HepG2 (cell line): ENCODE data around the gene PKD1L1. TPM values are rescaled to one million over a fixed set of nuclear protein-coding genes. Genes with fewer than 3 reads are reported as not detected.

Experiments
- ATAC-seq: fragments of 200-7000 bp; cut with Tn5 transposase; 3 replicates; pipeline ENCODE4 v1.9.1; 2020; ENCODE audit warnings: mild to moderate bottlenecking, moderate library complexity
- BruUV-seq: library from RNA; stranded (reverse); fragments of 400-500 nt; replicated peaks from 2 replicates; lab custom pipeline; 2021; lab: Mats Ljungman, UMichigan
- CTCF ChIA-PET: fragments of 300-600 bp; formaldehyde crosslinking; extraction: SDS; loops from one replicate; lab custom pipeline; 2021; ENCODE audit warnings: low total read pairs, inconsistent platforms, low intra/inter-chr PET ratio; lab: Yijun Ruan, JAX
- POLR2A ChIA-PET: fragments of 350-600 bp; sonication (Branson Sonifier 250); formaldehyde crosslinking; loops from one replicate; lab custom pipeline; 2020; ENCODE audit warnings: antibody characterized with exemption, inconsistent platforms; lab: Yijun Ruan, JAX
- DNase-seq: peaks from one replicate; pipeline ENCODE4 v3.0.0-alpha.2; 2015; ENCODE audit warnings: low spot score
- FAIRE-seq: peaks from 3 replicates; lab custom pipeline; 2011; peaks lifted over from hg19 to GRCh38; lab: Jason Lieb, UNC
- H2AFZ ChIP-seq: one replicate; pipeline ENCODE4 v1.6.1; 2011; ENCODE audit warnings: low read length, inconsistent platforms
- H3K27ac ChIP-seq: fragments of 300-600 bp; 3 replicates; pipeline ENCODE4 v1.8.0; 2011; ENCODE audit warnings: mixed run types, mild to moderate bottlenecking, mixed read lengths, low read length, inconsistent platforms; ENCODE audit not compliant: insufficient read depth; ENCODE audit errors: extremely low read length
- H3K27me3 ChIP-seq, 2 experiments: fragments of 200-600 bp in 1 of 2; 2 replicates in 1 of 2; 3 replicates in 1 of 2; pipeline versions ENCODE4 v1.6.0 to v1.8.0; 2011; ENCODE audit warnings: low read length in 2 of 2, mild to moderate bottlenecking in 2 of 2, moderate library complexity in 2 of 2, inconsistent platforms in 1 of 2; ENCODE audit not compliant: insufficient read depth in 2 of 2, control insufficient read depth in 1 of 2
- H3K36me3 ChIP-seq, 2 experiments: fragments of 200-600 bp in 1 of 2; replicated peaks in 1 of 2; 2 replicates in 1 of 2; 3 replicates in 1 of 2; pipeline versions ENCODE4 v1.5.1 to v1.8.0; 2011; ENCODE audit warnings: low read length in 2 of 2, inconsistent platforms in 1 of 2; ENCODE audit not compliant: insufficient read depth in 2 of 2, control insufficient read depth in 1 of 2
- H3K4me1 ChIP-seq: 2 replicates; pipeline ENCODE4 v1.5.1; 2012; ENCODE audit warnings: low read length, inconsistent platforms; ENCODE audit not compliant: insufficient read depth
- H3K4me2 ChIP-seq: 2 replicates; pipeline ENCODE4 v1.6.0; 2011; ENCODE audit warnings: low read depth, low read length, inconsistent platforms
- H3K4me3 ChIP-seq, 3 experiments: fragments of 200-600 bp in 1 of 3; sonication (generic), shearing (Covaris generic) in 1 of 3; replicated peaks in 1 of 3; 2 replicates each; pipeline ENCODE4 v1.5.1; 2011 to 2016; ENCODE audit warnings: low read length in 3 of 3, inconsistent platforms in 2 of 3, low read depth in 2 of 3, mild to moderate bottlenecking in 2 of 3, control low read depth in 1 of 3, mixed read lengths in 1 of 3; ENCODE audit not compliant: insufficient read depth in 1 of 3
- H3K79me2 ChIP-seq: one replicate; pipeline ENCODE4 v1.6.1; 2011; ENCODE audit warnings: low read length, inconsistent platforms; ENCODE audit not compliant: insufficient read depth
- H3K9ac ChIP-seq: 2 replicates; pipeline ENCODE4 v1.6.0; 2011; ENCODE audit warnings: mild to moderate bottlenecking, low read depth, low read length, inconsistent platforms; ENCODE audit not compliant: insufficient read depth
- H3K9me3 ChIP-seq: 2 replicates; pipeline ENCODE4 v1.5.1; 2012; ENCODE audit warnings: mild to moderate bottlenecking, low read length
- H4K20me1 ChIP-seq: 2 replicates; pipeline ENCODE4 v1.6.0; 2011; ENCODE audit warnings: inconsistent platforms, mild to moderate bottlenecking, low read length, moderate library complexity; ENCODE audit not compliant: insufficient read depth
- GATAD2A ChIP-seq: IDR thresholded peaks from 2 replicates; pipeline ENCODE4 v1.6.1; 2016
- KAT8 ChIP-seq: IDR thresholded peaks from 2 replicates; pipeline ENCODE4 v1.6.1; 2016; ENCODE audit warnings: missing genetic modification reagents, missing compliant biosample characterization
- NONO ChIP-seq, 2 experiments: fragments of 450-650 bp in 1 of 2; sonication (generic) in 1 of 2; formaldehyde crosslinking in 1 of 2; IDR thresholded peaks in 1 of 2; conservative IDR thresholded peaks in 1 of 2; 2 replicates each; pipeline versions ENCODE4 v1.6.1 to v1.8.0; 2017 to 2022; ENCODE audit warnings: mild to moderate bottlenecking in 1 of 2, missing genetic modification reagents in 1 of 2, moderate library complexity in 1 of 2
- RAD51 ChIP-seq: fragments of 450-650 bp; IDR thresholded peaks from 2 replicates; pipeline ENCODE4 v1.6.1; 2016; ENCODE audit warnings: borderline replicate concordance
- SP5 ChIP-seq: IDR thresholded peaks from 2 replicates; pipeline ENCODE4 v1.6.1; 2016; ENCODE audit warnings: low read depth, borderline replicate concordance
- ZHX2 ChIP-seq, 2 experiments: sonication (generic) in 1 of 2; formaldehyde crosslinking in 1 of 2; IDR thresholded peaks; 2 replicates each; pipeline versions ENCODE4 v1.6.1 to v1.9.0; 2014 to 2022; ENCODE audit warnings: antibody characterized with exemption in 1 of 2, borderline replicate concordance in 1 of 2, inconsistent platforms in 1 of 2, low read depth in 1 of 2, missing genetic modification reagents in 1 of 2
- ZNF430 ChIP-seq: sonication (generic); formaldehyde crosslinking; IDR thresholded peaks from 2 replicates; pipeline ENCODE4 v1.9.0; 2021; ENCODE audit warnings: mild to moderate bottlenecking, missing genetic modification reagents
- ZNF605 ChIP-seq: sonication (generic); formaldehyde crosslinking; IDR thresholded peaks from 2 replicates; pipeline ENCODE4 v1.8.0; 2022; ENCODE audit warnings: mild to moderate bottlenecking, missing genetic modification reagents
- ZSCAN9 ChIP-seq: IDR thresholded peaks from 2 replicates; pipeline ENCODE4 v1.6.1; 2016; ENCODE audit warnings: borderline replicate concordance
- WGBS: methylation state at CpG from one replicate; pipeline ENCODE4 v1.1.6; 2017; ENCODE audit warnings: low lambda C conversion rate; 5-methylcytosine and 5-hydroxymethylcytosine counted together
- in situ Hi-C: cut with HindIII; loops from 2 replicates; pipeline ENCODE4 v1.10.0; 2017; ENCODE audit warnings: low pct_unique_long_range_greater_than_20kb; ENCODE audit not compliant: extremely low pct_ligation_motif_present
- intact Hi-C: fragments of 100-400 bp; cut with micrococcal nuclease; formaldehyde crosslinking; loops from one replicate; pipeline ENCODE4 v1.10.0; 2022; ENCODE audit not compliant: unreplicated experiment
- polyA plus RNA-seq, 8 experiments: library from polyadenylated mRNA; depleted of rRNA in 3 of 8; stranded (reverse) in 7 of 8; unstranded in 1 of 8; fragments of >200 nt; fragmentation: Illumina TruSeq in 4 of 8; extraction: Trizol in 4 of 8; gene quantifications; 2 replicates each; pipeline versions ENCODE4 v1.2.1 to v1.2.3, GENCODE V29; 2011 to 2016; ENCODE audit warnings: low read depth in 4 of 8, missing spikeins in 1 of 8, mixed read lengths in 1 of 8; ENCODE audit not compliant: insufficient read depth in 1 of 8
- total RNA-seq, 5 experiments: library from RNA; depleted of rRNA; stranded (reverse); fragments of >200 nt; fragmentation: Illumina TruSeq; extraction: Trizol; gene quantifications; 2 replicates each; pipeline ENCODE4 v1.2.3, GENCODE V29; 2016; ENCODE audit warnings: low read depth in 1 of 5
- TF ChIP-seq, protein P1 (sequence below): sonication (generic); formaldehyde crosslinking; IDR thresholded peaks from 2 replicates; pipeline ENCODE4 v1.4.0; 2020; ENCODE audit warnings: missing genetic modification reagents, borderline replicate concordance
- TF ChIP-seq, protein P2 (sequence below): IDR thresholded peaks from 2 replicates; pipeline ENCODE4 v1.6.1; 2012; ENCODE audit warnings: inconsistent platforms

Gene PKD1L1
- total and polyA plus RNA-seq, 2 of the 13 experiments (the other 11 are each of a cell fraction or from before 2014, with no cell fraction given) = 0.01 TPM; not detected in 1

DNA sequence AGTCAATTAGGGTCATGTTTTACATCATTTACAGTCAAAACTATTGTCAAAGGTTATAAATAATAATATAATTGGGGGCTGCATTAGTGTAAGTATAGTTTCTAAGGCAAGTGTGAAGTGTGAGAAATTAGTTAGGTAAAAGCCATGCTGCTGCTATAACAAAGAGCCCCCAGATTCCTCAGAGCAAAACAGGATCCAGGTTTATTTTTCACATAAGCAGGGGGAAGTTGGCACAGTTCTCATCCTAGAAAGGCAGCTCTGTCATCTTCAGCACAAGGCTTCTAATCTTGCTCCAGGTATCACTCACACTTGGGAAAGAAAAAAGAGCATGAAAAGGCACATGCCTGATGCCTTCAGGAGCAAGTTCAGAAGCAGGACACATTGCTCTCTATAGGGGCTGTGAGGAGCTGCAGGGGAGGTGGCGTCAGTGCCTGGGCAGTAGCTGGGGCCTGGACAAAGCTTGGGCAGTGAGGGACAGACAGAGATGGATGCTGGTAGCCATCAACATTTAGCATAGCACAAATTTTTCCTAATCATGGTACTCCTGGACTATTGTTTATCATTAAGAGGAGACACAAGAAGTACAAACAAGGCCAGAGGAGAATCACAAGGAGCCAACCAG, 170.6 kb downstream of the PKD1L1 start:
- no peak for DNase-seq
- Histone ChIP-seq H3K4me1 (peaks cover 92% of the 10 kb centered on the region), H3K4me2 (peak overlapping the region; percentile 56), H3K9ac (peak overlapping the region; percentile 17; the same call in 1 of the 2 replicates), H3K36me3 (no peaks in the 10 kb centered on the region), H3K27me3 (no peaks in the 10 kb centered on the region), H3K9me3 (0 out of 2 replicates have a peak, but pooled peaks cover 5% of the 10 kb centered on the region), H4K20me1 (no peaks in the 10 kb centered on the region), H3K79me2 (no peaks in the 10 kb centered on the region), H3K4me3 (no peak overlapping the region), H3K27ac (peak overlapping the region; percentile 64), H2AFZ (peak overlapping the region; percentile 66)
- ChIA-PET CTCF (no interaction called here), POLR2A (interaction anchor here (1.2 to 2.0 kb wide), 2 partner anchors 9 to 14 kb away, joined by 7 to 8 read pairs; no protein-coding TSS in a partner anchor)
- FAIRE-seq = no peak
- ATAC-seq = peak; percentile 77
- in situ Hi-C loops (no loop called here), intact Hi-C loops (loop anchor here (2.0 kb wide), 1 partner anchor 15 kb away; no protein-coding TSS in a partner anchor)
- WGBS = 73% methylated on average over 1 of the region's 1 CpG
- no TSS peak for BruUV-seq
- TF ChIP-seq, protein P1, sequence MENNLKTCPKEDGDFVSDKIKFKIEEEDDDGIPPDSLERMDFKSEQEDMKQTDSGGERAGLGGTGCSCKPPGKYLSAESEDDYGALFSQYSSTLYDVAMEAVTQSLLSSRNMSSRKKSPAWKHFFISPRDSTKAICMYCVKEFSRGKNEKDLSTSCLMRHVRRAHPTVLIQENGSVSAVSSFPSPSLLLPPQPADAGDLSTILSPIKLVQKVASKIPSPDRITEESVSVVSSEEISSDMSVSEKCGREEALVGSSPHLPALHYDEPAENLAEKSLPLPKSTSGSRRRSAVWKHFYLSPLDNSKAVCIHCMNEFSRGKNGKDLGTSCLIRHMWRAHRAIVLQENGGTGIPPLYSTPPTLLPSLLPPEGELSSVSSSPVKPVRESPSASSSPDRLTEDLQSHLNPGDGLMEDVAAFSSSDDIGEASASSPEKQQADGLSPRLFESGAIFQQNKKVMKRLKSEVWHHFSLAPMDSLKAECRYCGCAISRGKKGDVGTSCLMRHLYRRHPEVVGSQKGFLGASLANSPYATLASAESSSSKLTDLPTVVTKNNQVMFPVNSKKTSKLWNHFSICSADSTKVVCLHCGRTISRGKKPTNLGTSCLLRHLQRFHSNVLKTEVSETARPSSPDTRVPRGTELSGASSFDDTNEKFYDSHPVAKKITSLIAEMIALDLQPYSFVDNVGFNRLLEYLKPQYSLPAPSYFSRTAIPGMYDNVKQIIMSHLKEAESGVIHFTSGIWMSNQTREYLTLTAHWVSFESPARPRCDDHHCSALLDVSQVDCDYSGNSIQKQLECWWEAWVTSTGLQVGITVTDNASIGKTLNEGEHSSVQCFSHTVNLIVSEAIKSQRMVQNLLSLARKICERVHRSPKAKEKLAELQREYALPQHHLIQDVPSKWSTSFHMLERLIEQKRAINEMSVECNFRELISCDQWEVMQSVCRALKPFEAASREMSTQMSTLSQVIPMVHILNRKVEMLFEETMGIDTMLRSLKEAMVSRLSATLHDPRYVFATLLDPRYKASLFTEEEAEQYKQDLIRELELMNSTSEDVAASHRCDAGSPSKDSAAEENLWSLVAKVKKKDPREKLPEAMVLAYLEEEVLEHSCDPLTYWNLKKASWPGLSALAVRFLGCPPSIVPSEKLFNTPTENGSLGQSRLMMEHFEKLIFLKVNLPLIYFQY = no peak
- TF ChIP-seq ZHX2 (IDR thresholded peaks at IDR 0.05; ENCODE audit: low read depth) = no peak
- no peak for TF ChIP-seq ZHX2 (CRISPR knock-in tag; IDR thresholded peaks at IDR 0.05; ENCODE audit: borderline replicate concordance)
- no peak for TF ChIP-seq KAT8 (CRISPR knock-in tag)
- TF ChIP-seq ZNF430 (CRISPR knock-in tag) = no peak
- TF ChIP-seq NONO (IDR thresholded peaks at IDR 0.05) = no peak
- no peak for TF ChIP-seq NONO (CRISPR knock-in tag; conservative IDR thresholded peaks at IDR 0.05)
- no peak for TF ChIP-seq ZSCAN9 (CRISPR knock-in tag)
- TF ChIP-seq, protein P2, sequence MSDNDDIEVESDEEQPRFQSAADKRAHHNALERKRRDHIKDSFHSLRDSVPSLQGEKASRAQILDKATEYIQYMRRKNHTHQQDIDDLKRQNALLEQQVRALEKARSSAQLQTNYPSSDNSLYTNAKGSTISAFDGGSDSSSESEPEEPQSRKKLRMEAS = no peak
- no peak for TF ChIP-seq ZNF605
- no peak for TF ChIP-seq GATAD2A (CRISPR knock-in tag)
- TF ChIP-seq SP5 (CRISPR knock-in tag) = no peak
- no peak for TF ChIP-seq RAD51
